Measurements from ENCODE around the gene CLSTN1.

- TF ChIP-seq CTCF (IDR thresholded peaks at IDR 0.05) (no peak), GABPA (IDR thresholded peaks at IDR 0.05; ENCODE audit: low read depth) (no peak), POLR2AphosphoS5 (IDR thresholded peaks at IDR 0.05; ENCODE audit: low read depth, low read length) (no peak), NRF1 (IDR thresholded peaks at IDR 0.05; ENCODE audit: low read depth, low read length) (no peak), EZH2phosphoT487 (IDR thresholded peaks at IDR 0.05; ENCODE audit: borderline replicate concordance, low read depth) (no peak), FOXJ3 (CRISPR knock-in tag; IDR thresholded peaks at IDR 0.05) (no peak), JUND (IDR thresholded peaks at IDR 0.05) (no peak), ZBTB33 (IDR thresholded peaks at IDR 0.05; ENCODE audit: borderline replicate concordance, low read depth) (no peak), USF1 (IDR thresholded peaks at IDR 0.05; ENCODE audit: borderline replicate concordance, low read depth) (no peak), RFX5 (IDR thresholded peaks at IDR 0.05; ENCODE audit: low read length) (no peak), GATA2 (CRISPR knock-in tag; IDR thresholded peaks at IDR 0.05) (no peak), TAF1 (IDR thresholded peaks at IDR 0.05; ENCODE audit: borderline replicate concordance, low read depth, low read length) (no peak), MXI1 (IDR thresholded peaks at IDR 0.05; ENCODE audit: low read depth, low read length) (no peak)
Measured at GRCh38 chr1:9736241-9736640, 87.5 kb downstream of the CLSTN1 start.

All from SK-N-SH (cell line).